Dermis blood vessel endothelial cell (primary cell): Measurements from ENCODE around the gene ADM5. TPM values are rescaled to one million over a fixed set of nuclear protein-coding genes. Genes with fewer than 3 reads are reported as not detected.

Source experiments
- DNase-seq: peaks from one replicate; pipeline ENCODE4 v3.0.0; 2010
- total RNA-seq: library from RNA; depleted of rRNA; stranded (reverse); fragments of >200 nt; gene quantifications from 2 replicates; pipeline ENCODE4 v1.2.3, GENCODE V29; 2014

ADM5 gene
- 0.70 and 1.5 TPM in 2 replicates for total RNA-seq

- peak; percentile 68 for DNase-seq
These were observed at the start of gene ADM5 for GRCh38 chr19:49689133-49690078. ADM5 (plus strand) TSS chr19:49689594; CDS start chr19:49689838, 244 bp downstream.

GRCh38 chr19:49640113-49640898 is 49.1 kb upstream of the ADM5 start, which contains the start of gene RRAS:
RRAS (minus strand) TSS chr19:49640143; CDS start chr19:49640098, 45 bp downstream.
- DNase-seq = peak; percentile 100

DNA sequence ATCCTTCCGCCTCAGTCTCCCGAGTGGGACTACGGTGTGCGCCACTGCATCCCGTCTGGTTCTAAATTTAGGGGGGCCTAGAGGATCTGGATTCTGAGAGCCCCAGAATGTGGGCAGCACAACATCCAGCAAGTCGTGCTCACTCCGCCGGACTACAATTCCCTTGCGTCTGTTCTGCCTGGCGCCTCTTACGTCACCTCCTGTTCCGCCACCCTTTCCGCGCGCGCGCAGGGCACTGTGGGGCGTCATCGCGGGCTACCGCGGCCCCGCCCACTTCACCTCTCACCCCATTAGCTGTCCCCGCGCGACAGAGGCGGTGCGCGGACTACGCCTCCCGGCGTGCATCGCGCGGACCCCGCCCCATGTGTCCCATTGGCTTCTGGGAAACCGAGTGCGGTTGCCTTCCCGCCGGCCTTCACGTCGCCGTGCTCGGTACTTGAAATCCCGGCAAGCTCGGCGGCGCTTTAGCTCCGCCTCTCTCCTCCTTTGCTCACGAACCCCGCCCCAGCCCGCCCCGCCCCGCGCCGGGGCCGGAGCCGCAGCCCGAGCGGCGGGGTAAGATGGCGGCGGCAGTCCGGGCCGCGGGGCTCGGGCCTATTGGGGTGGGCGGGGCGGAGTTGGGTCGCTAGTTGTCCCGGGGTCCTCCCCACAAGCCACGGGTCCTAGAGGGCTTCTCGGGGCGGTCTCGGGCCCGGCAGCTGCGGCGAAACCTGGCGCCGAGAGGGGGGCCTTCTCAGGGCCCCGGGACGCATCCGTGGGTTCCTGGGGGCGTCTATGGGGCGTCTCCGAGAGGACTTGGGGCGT is 47.5 kb upstream of the ADM5 start, which contains the start of gene SCAF1:
Gene SCAF1 (plus strand): TSS at position 522 of the 804 bp plus-strand sequence. CDS start 2,818 bp downstream, outside the sequence.
- peak; percentile 99 for DNase-seq

DNA sequence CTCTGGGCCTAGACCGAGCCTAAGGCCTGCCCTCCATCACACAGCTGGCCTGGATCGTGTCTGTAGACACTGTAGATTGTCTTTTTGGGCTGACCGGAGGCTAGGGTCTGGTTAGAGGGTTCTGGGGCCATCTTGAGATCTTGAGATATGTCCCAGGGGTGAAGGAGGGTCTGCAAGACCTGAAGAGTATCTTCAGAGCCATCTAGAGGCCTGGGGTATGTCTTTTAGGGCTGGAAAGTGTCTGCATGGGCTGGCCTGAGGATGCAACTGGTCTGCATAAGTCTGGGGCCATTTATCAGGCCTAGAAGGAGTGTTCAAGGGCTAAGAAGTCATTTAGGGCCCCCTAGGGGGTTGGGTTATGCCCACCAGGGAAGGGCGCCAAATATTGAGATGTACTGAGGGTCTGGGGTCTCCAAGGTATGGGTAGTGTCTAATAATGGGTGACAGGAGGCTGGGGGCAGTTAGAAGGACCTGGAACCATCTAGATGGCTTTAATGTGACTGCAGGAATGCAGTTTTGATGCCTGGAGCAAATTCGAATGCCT is 46.8 kb upstream of the ADM5 start:
- DNase-seq = peak; percentile 36

- no peak for DNase-seq
These were observed 45.9 kb upstream of the ADM5 start for GRCh38 chr19:49643466-49643865.

GRCh38 chr19:49645592-49645991 is 43.8 kb upstream of the ADM5 start:
- DNase-seq = no peak

DNA sequence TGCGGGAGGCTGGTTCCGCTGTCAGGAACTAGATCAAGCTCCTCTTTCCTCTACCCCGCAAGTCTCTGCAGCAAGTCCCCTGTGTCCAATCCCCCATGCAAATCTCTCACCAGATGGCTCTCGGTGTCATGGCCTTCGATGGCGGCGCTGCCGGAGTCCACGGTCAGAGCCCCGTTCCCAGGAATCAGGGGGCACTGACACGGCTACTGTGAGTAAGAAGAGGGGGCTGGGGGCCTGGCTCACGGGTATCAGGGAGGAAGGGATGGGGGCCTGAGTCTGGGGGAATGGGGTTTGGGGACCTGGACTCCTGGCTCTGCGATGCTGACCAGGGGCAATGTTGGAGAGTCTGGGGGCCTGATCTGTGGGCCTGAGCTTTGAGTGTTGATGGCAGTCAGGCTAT is 43.4 kb upstream of the ADM5 start:
- no peak for DNase-seq

GRCh38 chr19:49646586-49646985 is 42.8 kb upstream of the ADM5 start:
- no peak for DNase-seq

- no peak for DNase-seq
These were observed 38.2 kb upstream of the ADM5 start for GRCh38 chr19:49651029-49651819.

DNA sequence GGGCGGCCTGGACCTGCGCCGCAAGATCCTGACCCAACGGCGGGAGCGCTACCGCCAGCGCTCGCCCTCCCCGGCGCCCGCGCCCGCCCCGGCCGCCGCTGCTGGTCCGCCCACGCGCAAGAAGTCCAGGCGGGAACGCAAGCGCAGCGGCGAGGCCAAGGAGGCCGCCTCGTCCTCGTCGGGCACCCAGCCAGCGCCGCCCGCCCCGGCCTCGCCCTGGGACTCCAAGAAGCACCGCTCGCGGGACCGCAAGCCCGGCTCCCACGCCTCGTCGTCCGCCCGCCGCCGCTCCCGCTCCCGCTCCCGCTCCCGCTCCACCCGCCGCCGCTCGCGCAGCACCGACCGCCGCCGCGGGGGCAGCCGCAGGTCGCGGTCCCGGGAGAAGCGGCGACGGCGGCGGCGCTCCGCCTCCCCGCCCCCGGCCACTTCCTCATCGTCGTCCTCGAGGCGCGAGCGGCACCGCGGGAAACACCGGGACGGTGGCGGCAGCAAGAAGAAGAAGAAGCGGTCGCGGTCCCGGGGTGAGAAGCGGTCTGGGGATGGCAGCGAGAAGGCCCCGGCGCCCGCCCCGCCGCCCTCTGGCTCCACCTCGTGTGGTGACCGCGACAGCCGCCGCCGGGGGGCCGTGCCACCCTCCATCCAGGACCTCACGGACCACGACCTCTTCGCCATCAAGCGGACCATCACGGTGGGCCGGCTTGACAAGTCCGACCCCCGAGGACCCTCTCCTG is 37.4 kb upstream of the ADM5 start:
- no peak for DNase-seq

DNA sequence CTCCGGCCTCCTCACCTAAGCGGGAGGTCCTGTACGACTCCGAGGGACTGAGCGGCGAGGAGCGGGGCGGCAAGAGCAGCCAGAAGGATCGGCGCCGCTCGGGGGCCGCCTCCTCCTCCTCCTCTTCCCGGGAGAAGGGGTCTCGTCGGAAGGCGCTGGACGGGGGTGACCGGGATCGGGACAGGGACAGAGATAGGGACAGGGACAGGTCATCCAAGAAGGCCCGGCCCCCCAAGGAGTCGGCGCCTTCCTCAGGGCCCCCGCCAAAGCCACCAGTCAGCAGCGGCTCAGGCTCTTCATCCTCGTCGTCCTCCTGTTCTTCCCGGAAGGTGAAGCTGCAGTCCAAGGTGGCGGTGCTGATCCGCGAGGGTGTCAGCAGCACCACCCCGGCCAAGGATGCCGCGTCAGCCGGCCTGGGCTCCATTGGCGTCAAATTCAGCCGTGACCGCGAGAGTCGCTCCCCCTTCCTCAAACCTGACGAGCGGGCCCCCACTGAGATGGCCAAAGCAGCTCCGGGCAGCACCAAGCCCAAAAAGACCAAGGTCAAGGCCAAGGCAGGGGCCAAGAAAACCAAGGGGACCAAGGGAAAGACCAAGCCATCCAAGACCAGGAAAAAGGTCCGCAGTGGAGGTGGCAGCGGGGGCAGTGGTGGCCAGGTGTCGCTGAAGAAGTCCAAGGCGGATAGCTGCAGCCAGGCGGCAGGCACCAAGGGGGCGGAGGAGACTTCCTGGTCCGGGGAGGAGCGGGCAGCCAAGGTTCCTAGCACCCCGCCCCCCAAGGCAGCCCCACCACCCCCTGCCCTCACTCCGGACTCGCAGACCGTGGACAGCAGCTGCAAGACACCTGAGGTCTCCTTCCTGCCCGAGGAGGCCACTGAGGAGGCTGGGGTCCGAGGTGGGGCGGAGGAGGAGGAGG is 36.6 kb upstream of the ADM5 start:
- DNase-seq = no peak

DNA sequence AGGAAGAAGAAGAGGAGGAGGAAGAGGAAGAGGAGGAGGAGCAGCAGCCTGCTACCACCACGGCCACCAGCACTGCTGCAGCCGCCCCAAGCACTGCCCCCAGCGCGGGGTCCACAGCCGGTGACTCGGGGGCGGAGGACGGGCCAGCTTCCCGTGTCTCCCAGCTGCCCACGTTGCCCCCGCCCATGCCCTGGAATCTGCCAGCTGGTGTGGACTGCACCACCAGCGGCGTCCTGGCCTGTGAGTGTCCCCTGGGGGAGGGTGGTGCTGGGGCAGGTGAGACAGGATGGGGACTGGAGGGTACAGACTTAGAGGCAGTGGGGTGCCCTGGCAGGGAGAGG is 36.0 kb upstream of the ADM5 start:
- DNase-seq = no peak

DNA sequence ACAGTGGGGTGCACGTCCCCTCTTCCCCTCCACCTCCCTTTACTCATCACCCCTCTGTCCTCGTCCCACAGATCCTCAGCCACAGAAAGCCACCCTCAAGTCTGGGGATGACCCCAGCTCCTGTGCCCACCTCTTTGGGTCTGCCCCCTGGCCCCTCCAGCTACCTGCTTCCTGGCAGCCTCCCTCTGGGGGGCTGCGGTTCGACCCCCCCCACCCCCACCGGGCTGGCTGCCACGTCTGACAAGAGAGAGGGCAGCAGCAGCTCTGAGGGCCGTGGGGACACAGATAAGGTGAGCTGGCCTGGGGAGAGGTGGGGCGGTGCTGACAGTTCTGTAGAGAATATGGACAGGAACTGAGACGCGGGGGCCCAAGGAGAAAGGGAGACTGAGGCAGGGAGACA is 34.8 kb upstream of the ADM5 start:
- DNase-seq = no peak

DNA sequence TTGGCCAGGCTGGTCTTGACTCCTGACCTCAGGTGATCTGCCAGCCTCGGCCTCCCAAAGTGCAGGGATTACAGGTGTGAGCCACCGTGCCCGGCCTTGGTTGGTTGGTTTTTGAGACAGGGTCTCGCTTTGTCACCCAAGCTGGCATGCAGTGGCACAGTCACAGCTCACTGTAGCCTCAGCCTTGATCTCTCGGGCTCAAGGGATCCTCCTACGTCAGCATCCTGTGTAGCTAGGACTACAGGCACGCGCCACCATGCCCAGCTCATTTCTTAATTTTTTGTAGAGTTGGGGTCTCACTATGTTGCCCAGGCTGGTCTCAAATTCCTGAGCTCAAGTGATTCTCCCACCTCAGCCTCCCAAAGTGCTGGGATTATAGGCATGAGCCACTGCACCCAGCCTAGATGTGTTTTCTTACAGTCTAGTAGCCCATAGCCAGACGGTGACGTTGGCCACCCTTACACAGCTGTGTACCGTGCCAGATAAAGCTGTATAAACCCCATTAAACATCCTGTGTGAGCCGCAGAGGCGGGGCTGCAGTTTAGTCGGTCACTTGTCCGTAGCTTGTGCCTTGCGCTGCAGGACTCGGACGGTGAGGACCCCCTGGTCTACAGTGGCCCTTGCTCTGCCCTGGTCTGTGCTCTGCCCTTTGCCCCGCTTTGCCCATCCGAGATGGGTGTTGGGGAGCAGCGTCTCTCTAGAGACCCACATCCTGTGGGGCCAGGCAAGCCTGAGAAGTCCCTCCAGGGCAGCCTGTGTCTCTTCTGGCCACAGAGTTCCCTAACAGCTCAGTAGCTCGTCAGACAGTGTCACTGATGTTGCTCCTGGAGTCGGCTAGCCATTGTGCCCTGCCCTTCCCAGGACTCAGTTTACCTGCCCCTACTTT is 33.6 kb upstream of the ADM5 start:
- DNase-seq = no peak

- DNase-seq = no peak
These were observed 32.8 kb upstream of the ADM5 start for GRCh38 chr19:49656456-49657109.

GRCh38 chr19:49657493-49658138 is 31.8 kb upstream of the ADM5 start:
- no peak for DNase-seq

- no peak for DNase-seq
These were observed 31.3 kb upstream of the ADM5 start for GRCh38 chr19:49658139-49658517.
